Epidermal melanocyte (primary cell): ENCODE results near the gene ELMO1.

Source experiments
- DNase-seq: peaks from one replicate; pipeline ENCODE4 v3.0.0; 2011; ENCODE audit warnings: low spot score; ENCODE audit not compliant: insufficient read length

Gene ELMO1

DNA sequence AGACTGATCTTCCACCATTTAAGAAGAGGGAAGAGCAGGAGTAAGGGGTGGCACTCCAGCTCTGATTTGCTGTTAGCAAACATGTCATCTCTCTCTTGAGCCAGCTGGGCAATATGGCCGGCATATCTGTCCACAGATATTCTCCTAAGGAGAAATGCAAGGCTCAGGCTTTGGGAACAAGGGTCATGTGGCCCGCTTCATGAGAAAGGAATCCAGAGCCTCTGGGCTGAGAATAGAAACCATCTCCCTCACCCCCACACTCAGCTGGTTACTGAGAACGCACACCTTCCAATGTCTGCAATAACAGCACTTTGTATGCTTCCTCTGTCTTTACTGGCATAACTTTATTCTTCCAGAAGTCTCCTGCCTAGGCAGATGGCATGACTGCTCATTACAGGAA, 171.2 kb downstream of the ELMO1 start:
- DNase-seq = no peak

DNA sequence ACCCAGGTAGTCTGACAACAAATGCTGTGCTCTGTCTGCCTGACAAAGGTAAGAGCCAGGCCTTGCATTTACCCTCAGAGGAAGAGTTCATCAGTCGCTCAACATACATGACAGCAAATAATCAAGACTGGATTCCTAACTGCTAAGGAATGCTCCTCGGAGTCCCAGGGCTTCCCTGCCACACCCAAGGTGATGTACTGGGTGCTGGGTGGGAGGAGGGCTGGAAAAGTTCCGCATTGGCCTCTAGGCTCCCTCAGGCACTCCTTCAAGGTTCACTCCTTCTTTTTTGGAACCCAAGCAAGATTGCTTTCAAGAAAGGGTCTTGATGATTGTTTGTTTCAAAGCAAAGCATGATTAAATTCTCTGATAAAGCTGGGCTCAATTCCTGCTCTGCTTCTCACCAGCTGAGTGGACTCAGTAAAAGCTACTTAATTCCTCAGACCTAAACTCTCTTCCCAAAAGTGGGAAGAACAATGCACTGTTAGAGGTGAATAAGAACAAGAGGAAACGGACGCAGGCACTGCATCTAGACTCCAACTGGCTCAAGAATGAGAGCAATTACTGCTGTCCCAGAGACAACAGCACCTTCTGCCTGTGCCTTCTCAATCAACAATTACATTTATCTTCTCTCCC, 173.5 kb downstream of the ELMO1 start:
- DNase-seq = no peak

DNA sequence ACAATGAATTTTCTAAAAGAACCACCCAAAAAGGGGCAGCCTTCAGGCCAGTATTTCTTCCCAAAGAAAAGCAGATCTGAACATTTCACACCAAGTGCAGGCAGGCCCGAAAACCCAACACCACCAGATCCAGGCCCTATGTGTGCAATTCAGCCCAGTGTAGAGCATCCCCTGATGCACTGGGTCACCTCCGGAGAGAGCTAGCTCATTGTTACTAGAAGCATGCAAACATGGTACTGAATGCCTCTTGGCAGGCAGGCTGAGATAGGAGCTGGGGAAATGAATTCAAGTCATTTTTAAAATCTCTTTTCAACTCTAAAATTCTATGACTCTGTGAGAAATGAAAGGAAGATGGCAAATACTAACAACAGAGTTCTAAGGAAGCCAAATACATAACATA, 174.8 kb downstream of the ELMO1 start:
- DNase-seq = no peak

- no peak for DNase-seq
Measured at GRCh38 chr7:37269711-37270508, 178.8 kb downstream of the ELMO1 start.

DNA sequence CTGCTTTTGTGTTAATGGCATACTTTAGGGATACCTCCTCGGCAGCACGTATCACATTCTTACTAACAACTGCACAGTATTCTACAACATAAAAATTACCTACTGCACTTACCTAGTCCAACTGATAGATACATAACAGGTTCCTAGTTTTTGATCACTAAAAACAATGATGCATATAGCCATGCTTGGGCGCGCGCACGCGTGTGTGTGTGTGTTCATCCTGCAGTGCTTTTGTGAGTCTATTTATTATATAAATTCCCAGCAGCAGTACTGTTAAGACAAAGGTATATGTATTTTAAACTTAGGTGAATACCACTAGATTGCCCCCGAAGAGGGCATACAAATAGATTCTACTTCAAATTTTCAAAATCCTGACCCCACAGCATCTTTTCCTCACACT, 181.4 kb downstream of the ELMO1 start:
- DNase-seq = no peak

DNA sequence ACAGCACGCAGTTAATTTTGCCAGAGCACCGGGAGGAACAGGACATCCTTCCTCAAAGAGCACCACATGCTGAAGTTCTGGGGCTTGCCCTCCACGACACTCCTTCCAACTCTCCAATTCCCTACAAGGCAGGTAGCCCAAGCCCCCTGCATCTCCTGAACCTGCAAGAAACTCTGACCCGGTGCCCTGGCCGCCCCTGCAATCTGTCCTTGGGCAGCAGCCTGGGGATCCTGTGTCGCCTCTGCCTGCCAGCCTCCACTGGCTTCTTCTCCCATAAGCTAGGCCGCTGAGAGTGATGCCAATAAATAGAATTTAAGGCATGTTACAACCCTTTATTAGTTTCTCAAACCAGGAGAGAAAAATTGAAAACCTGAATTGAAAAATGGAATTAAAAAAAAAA, 182.8 kb downstream of the ELMO1 start:
- DNase-seq = no peak

GRCh38 chr7:37265006-37265405, 183.7 kb downstream of the ELMO1 start:
- no peak for DNase-seq

DNA sequence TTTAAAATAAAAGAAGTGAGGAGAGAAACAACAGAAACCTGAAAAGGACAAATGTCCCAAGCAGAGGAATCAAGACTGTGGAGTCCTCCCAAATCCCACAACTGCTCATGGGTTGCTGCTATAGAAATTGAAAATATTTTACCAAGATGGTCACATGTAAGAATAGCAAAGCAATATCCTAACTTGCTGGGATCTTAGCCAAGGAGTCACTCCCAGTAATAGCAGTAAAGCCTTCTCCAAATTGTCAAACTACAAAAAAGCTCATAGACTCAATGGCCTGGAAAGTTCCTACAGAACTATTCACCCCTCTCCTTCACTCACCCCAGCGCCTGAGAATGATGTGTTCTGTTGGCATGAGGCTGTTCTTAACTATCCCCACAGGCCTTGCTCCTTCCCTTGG, 186.5 kb downstream of the ELMO1 start:
- DNase-seq = no peak

DNA sequence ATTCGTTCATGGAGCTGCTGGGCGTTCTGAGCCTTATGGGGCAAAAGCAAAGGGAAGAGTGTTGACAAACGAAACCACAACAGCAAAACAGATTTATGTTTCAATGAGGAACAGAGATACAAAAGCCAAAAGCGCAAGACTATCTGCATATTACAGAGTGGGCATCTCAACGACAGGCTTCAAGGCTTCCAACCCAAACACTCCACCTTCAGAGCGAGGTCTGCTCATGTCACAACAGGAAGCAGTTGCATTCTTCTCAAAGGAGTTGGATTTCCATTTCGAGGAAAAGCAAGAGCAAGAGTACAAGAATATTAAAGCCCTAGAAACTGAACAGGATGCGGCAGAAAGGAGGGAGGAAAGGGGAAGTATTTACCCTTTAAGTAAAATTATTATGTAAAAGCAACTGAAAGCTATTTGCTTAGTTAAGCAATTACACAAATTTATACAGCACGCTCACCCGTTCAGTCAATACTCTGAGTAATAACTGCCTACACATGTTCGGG, 189.3 kb downstream of the ELMO1 start:
- no peak for DNase-seq

DNA sequence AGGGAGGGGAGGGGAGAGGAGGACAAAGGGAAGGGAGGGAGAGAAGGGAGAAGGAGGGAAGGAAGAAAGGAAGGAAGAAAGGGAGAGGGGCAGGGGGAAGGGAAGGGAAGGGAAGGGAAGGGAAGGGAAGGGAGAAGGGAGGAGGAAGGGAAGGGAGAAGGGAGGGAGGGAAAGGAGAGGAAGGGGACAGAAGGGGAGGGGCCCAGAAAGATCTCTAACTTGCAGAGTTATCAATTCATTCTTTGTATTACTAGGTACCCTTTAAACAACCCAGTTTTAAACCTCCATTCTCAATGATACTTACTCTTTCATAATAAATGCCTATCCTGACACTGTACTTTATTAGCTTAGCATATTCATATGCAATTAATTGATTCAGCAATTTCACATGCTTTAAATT, 192.0 kb downstream of the ELMO1 start:
- no peak for DNase-seq

DNA sequence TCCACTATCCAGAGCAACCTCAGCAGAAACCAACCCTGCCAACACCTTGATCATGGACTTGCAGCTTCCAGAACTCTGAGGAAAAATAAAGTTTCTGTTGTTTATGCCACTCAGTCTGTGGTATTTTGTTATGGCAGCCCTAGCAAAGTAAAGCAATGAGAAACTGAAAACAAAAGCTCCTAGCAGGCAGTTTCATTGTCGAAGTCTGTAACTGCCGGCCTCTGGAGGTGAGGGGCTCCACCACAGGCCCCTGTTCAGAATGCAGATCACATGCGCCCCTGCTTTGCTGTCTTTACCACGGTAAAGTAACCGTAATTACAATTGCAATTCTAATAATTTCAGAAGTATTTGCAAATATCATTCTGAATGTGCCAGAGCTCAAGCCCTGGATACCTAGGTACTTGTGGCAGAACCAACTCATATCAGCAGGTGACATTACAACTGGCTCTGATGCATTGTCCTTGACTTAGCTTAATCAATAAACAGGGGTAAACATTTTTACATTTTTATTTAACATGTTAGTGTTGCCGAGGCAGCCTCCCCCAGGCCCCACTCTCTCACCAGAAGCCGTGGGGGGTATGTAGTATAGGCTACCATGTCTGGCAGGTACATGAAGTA, 193.2 kb downstream of the ELMO1 start:
- no peak for DNase-seq

- no peak for DNase-seq
Measured at GRCh38 chr7:37251222-37251621, 197.4 kb downstream of the ELMO1 start.

GRCh38 chr7:37249240-37249639, 199.4 kb downstream of the ELMO1 start:
- DNase-seq = no peak

DNA sequence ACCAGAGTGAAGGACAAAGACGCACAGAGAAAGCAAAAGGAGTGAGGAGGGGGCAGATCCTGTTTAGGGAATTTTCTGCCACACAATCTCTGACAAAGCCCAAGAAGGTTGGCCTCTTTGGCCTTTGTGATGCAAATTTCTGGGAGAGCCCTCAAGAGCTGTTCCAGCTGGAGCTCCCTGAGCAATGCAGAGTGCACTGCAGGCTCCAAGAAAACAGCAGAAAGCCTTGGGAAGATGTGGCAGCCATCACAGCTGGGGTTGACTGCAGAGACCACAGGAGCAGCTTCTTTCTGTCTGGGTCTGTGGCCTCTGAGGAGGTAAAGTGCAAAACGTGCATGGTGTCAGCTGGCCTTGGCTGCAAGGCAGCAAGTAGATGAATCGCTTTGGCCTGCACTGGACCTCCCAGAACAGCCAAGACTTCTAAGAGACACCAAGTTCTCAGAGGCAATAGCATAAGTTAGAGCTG, 200.2 kb downstream of the ELMO1 start:
- no peak for DNase-seq

GRCh38 chr7:37247861-37248260, 200.8 kb downstream of the ELMO1 start:
- DNase-seq = no peak

DNA sequence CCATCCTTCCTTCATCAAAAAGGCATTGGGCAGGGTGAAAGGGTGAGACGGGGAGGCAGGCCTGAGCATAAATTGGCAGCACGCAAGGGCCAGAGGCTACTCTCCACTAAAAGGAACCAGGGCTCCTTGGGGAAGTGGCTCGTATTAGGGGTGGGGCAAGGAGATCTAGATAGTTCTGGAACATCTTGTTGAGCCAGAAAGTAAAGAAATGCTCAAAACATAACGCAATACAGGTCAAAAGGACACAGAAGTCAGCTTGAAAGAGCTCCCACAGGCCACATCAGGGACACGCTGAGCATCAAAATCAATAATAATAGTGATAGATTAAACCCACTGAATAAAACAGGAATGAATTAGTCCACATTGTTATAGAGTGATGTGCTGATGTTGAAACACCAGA, 203.1 kb downstream of the ELMO1 start:
- no peak for DNase-seq

GRCh38 chr7:37236906-37237305, 211.8 kb downstream of the ELMO1 start:
- DNase-seq = no peak

DNA sequence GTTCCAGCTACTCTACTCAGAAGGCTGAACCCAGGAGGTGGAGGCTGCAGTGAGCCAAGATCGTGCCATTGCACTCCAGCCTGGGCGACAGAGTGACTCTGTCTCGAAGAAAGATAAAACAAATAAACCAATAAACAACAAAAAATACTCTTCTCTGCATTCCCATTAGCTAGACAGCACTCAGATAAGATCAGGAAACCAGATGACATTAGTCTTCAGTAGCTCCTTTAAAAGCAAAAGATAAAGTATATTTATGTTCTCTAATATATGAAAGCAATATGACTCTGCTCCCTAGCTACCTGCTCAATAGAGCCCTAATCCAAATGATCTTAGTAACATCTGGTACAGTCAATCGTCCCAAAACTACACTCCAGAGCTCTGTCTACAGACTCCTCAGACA, 212.9 kb downstream of the ELMO1 start:
- DNase-seq = no peak

- no peak for DNase-seq
Measured at GRCh38 chr7:37234928-37235327, 213.7 kb downstream of the ELMO1 start.

DNA sequence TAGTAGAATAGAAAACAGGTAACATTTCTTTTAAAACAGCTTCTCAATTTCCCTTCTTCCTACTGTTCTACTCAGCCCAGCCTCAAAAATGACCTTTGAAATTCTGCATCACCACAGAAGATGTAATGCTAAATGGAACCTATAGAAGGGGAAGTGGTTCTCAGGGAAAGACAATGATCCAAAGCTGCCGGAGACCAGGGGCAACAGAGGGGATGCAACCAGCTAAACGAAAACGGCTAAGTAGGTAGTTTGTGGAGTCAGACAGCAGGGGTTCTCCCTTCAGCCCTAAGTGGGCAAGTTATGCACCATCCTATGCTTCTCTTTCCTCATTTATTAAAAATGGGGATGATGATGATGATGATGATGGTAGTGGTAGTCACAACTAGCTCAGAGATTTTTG, 214.3 kb downstream of the ELMO1 start:
- no peak for DNase-seq

- DNase-seq = no peak
Measured at GRCh38 chr7:37231613-37232012, 217.1 kb downstream of the ELMO1 start.

DNA sequence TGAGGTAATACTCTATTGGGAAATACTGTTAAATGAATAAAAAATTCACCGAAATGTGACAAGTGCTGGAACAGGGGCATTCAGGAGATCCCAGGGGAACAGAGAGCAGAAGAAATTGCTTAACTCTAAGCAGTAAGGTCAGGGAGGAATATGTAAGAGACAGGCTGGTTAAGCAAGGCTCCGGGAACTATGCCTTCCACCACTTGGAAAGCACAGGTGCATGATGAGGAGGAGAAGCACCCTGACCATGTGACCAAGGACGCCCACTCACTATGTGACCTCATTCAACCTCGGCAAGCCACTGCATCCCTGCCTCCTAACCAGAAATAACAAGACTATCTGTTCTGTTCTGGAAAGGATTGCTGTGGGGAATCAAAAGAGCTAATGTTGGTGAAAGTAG, 218.4 kb downstream of the ELMO1 start:
- DNase-seq = no peak
